SIG-M5 treated with dmso at 0.1 percent for 504 hours (cell line): Measurements from ENCODE around the gene CTNNA1.
"Not testable (repeated sequence)": the region's sequence is repeated elsewhere in the genome, so short reads cannot be mapped to it uniquely, and the experiment has no call there.

Experiments used
- DNase-seq: peaks from one replicate; lab custom pipeline; 2025; ENCODE audit not compliant: unreplicated experiment; lab: John Stamatoyannopoulos, UW

The CTNNA1 gene

GRCh38 chr5:138807182-138807581 is 54.0 kb downstream of the CTNNA1 start:
- DNase-seq: no peak

DNA sequence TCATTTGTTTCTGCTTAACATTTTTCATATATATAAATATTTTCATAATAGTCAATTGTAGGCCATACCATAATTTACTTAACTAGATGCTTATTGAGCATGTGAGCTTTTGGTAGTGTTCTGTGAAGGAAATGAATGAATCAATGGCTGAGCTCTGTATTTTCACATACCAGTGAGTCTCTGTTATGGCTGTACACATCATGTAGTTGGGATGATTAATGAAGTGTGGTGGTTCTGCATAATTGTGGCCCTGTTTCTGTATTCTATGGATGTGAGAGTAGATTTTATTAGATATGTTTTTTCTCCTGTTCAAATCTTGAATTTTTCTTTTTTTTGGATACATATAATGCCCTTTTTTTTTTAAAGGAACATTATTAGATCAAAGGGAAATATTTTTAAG is 56.2 kb downstream of the CTNNA1 start:
- no peak for DNase-seq

- DNase-seq: not testable (repeated sequence)
These were observed 57.6 kb downstream of the CTNNA1 start for GRCh38 chr5:138810861-138811260.

DNA sequence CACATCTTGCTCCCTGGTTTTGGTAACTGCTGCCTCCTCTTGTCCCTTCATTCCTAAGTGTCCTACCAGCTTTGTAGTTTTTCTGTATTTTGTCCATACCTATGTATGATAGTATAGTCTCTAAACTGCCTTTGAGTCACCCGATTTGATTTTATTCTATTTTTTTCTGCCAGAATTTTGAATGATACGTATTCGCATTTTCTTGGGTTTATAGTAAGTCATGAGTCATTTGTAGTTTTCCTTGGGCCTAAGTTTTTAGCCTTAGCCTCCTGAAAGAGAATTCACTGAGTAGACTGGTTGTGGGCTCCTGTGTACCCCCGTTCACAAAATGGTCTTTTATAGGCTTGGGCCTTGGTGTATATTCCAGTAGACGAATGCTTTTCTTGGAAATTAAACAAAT is 62.3 kb downstream of the CTNNA1 start:
- DNase-seq: no peak

- DNase-seq: no peak
These were observed 64.0 kb downstream of the CTNNA1 start for GRCh38 chr5:138817241-138817640.

DNA sequence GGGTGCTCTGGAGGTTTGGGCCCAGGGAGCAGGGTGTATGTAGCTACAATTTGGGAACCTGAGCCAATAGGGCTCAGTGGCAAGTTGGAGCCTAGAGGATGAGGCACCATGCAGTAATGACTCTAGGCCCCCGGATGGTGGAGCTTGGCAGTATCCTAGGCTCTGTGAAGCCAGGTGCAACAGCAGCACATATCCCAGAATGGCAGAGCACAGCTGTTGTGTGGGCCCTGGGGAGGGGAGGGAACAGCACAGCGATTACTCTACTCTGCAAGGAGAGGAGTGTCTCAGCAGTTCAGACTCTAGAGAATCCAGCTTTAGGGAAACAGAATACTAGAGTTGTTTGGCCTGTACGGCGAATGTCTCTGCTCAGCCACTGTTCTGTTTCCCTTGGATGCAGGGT is 65.9 kb downstream of the CTNNA1 start:
- DNase-seq: no peak

DNA sequence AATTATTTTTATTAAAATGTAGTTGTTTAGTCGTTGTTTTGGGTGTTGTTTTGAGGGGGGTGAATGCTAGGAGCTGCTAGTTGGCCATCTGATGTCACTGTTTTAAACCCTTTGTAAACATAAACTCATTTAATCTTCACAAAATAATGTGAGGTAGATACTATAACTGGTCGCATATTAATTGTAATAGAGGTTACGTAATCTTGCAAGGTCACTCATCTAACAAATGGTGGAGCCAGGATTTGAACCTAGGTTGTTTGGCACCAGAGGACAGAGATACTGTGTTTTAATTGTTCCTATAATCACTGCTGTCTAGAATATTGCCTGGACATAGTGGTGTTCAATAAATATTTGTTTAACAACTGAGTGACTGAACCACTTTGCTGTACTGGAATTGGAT is 67.5 kb downstream of the CTNNA1 start:
- no peak for DNase-seq

DNA sequence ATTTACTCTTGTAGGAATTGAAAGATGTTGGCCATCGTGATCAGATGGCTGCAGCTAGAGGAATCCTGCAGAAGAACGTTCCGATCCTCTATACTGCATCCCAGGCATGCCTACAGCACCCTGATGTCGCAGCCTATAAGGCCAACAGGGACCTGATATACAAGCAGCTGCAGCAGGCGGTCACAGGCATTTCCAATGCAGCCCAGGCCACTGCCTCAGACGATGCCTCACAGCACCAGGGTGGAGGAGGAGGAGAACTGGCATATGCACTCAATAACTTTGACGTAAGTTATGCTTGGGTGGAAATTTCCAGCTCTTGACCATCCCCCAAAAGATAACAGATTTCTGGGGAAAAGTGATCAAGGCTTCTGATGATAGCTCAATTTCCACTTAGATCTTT is 71.3 kb downstream of the CTNNA1 start:
- DNase-seq: no peak

DNA sequence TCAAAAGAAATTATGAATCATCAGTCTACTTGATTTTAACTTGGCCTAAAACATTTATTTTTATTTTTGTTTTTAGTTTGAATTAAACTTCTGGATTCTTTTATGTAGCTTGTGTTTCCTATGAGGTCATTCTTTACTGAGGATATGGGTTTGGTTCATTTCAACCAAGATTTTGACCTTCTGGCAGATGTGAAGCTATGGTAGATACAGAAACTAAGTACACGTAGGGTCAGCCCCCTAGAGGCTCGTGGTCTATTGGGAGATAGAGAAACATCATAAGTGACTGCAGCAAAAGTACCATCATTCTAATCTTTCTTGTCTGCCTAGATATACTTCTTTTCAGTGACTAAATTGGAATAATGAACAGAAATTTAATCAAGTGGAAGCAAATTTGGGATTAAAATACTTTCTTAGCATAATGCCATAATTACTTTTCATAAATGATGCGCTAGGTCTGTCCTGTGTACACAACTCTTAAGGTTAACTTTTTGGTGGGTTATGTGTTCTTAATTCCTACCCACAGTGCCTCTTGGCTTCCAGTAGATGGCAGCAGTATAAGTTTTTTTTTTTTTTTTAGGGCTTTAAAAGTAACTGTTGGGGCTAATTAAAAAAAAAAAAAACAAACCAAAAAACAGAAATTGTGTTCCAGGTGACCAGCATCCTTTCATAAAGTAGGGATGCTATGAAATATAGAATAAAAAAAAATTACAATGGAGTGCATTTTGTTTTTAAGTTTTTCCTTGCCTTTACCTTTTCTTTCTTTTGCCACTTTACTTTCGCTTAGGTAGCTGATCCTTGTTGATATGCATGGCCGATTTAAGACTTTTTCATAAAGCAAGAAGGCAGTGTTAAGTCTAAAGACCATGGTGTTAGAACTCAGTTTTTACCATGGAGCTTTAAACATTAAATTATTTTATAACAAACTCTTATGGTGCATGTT is 72.0 kb downstream of the CTNNA1 start:
- peak; percentile 35 for DNase-seq

- no peak for DNase-seq
These were observed 75.3 kb downstream of the CTNNA1 start for GRCh38 chr5:138828556-138828955.

DNA sequence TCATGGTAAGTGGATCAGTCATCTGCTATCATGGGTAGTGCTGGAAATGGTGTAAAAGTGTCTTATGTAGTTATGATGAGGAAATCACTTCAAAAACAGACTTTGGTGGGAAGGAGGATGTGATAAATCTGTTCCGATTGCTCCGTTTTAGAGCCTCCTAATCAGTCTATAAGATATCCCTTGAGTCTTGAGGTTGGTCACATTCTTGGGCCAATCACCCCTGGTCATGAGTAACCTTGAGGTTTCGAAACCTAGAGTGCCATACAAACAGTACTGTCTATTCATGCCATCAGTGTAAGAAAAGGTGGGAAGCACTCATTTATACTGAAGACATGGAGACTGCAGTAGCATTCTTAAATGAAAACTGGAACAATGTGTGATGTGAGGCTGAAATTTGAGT is 76.1 kb downstream of the CTNNA1 start:
- DNase-seq: no peak

DNA sequence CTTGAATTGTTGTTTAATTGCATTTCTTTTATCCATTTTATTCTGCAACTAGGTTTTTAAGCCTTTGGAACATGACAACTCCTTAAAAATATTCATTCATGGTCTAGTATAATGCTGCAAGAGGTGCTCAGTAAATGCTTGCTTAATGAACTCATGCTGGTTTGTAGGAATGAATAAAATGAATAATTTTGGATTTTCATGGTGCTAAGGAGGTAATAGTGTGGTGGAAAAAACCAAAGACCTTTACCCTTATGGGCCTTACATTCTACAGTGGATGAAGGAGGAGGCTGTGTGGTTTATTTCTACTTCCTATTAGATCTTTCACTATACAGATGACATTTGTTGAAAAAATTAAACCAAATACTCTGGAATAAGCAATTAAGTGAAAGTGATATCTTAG is 78.5 kb downstream of the CTNNA1 start:
- no peak for DNase-seq

DNA sequence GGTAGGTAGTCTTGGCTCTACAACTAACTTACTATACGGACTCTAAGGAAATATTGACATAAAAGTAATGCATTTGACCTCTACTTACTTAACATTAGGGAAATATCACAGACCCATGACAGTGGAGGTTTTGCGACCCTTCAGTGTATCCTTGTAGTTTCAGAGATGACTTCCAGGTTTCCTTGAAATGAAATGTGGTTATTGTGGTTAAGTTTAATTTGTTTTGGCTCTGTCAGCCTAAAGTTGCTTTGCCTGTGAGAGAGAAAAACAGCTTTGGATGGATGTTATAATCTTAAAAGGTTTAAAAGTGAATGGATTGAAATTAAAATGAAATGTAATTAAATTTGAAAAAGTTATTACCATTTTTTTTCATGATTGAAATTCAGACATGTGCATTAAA is 79.0 kb downstream of the CTNNA1 start:
- DNase-seq: no peak

DNA sequence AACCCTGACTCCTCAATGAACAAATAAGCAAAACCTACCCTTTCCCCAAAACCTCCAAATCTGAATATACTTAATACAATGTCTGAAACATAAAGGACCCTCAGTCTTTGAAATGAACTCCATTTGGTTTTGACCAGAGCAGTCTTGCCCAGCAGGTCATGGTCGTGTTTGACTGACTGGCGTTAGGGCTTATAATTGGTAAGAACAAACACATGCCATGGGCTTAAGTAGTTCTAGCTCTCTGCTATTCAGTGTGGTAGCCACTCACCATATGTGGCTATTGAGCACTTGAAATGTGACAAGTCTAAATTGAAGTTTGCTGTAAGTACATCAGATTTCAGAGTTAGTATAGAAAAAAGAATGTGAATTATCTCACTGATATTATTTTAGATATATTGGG is 79.9 kb downstream of the CTNNA1 start:
- no peak for DNase-seq

GRCh38 chr5:138833726-138834480 is 80.7 kb downstream of the CTNNA1 start:
- DNase-seq: no peak

DNA sequence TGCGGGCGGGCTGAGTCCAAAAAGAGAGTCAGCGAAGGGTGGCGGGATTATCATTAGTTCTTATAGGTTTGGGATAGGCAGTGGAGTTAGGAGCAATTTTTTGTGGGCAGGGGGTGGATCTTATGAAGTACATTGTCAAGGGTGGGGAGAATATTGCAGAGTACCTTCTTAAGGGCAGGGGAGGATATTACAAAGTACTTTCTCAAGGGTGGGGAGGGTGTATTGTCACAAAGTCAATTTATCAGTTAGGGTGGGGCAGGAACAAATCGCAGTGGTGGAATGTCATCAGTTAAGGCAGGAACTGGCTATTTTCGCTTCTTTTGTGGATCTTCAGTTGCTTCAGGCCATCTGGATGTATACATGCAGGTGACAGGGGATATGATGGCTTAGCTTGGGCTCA is 81.6 kb downstream of the CTNNA1 start:
- DNase-seq: not testable (repeated sequence)

GRCh38 chr5:138837160-138837559 is 83.9 kb downstream of the CTNNA1 start:
- no peak for DNase-seq

DNA sequence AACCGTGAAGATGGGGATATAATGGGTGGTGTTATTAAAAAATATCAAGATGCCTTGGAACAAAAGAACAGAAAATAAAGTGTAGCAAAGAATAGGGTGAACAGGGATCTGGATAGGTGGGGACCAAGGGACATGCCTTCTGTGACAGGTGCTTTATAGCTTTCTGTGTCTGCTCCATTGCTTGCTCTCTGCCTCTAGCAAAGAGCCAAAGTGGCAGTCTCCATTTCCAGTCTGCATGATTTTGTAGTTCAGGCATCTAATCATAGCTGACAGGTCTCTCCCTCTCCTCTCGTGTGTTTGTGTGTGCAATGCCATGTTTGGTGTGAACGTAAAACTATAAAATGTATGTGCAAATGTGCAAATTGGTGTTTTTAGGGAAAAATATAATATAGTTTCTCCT is 86.9 kb downstream of the CTNNA1 start:
- no peak for DNase-seq

DNA sequence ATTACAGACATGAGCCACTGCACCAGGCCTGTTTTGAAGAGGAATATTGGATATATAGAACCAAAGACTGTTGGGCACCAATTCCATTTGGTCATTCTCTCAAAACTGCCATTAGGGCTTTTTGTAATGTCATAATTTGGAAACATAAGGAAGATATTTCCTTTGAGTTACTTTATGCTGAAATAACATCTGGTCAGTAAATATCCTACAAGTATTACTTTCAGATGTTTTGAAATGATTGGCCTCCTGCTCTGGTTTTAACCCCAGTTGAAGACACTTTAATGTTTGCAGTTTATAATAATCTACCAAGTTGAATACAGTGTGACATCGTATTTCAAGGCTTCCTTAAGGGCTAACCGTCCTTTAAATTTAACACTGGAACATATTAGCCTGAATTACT is 88.3 kb downstream of the CTNNA1 start:
- DNase-seq: no peak

- no peak for DNase-seq
These were observed 90.3 kb downstream of the CTNNA1 start for GRCh38 chr5:138843316-138844124.

- DNase-seq: no peak
These were observed 90.9 kb downstream of the CTNNA1 start for GRCh38 chr5:138844125-138844461.
